Skeletal muscle tissue (tissue), 4 donors: ENCODE results near the gene ITCH. TPM values are rescaled to one million over a fixed set of nuclear protein-coding genes. Genes with fewer than 3 reads are reported as not detected.
"Not testable (repeated sequence)": the region's sequence is repeated elsewhere in the genome, so short reads cannot be mapped to it uniquely, and the experiment has no call there.

Experiments used
- H3K27ac ChIP-seq: one replicate; pipeline ENCODE4 v1.7.0; 2013; ENCODE audit warnings: mild to moderate bottlenecking, low read depth, low read length, inconsistent platforms
- H3K27me3 ChIP-seq, 3 donors: one replicate each; pipeline ENCODE4 v1.7.0; 2013; ENCODE audit warnings: low read length in 3 of 3; ENCODE audit not compliant: control insufficient read depth in 3 of 3, insufficient read depth in 3 of 3
- H3K36me3 ChIP-seq, 3 donors: one replicate each; pipeline ENCODE4 v1.7.0; 2013; ENCODE audit warnings: low read length in 3 of 3; ENCODE audit not compliant: control insufficient read depth in 3 of 3, insufficient read depth in 3 of 3
- H3K4me1 ChIP-seq, 3 donors: one replicate each; pipeline ENCODE4 v1.7.0; 2013; ENCODE audit warnings: low read length in 3 of 3, mild to moderate bottlenecking in 3 of 3; ENCODE audit not compliant: control insufficient read depth in 3 of 3, insufficient read depth in 3 of 3
- H3K4me3 ChIP-seq, 3 donors: one replicate each; pipeline ENCODE4 v1.7.0; 2013; ENCODE audit warnings: low read length in 3 of 3
- H3K9ac ChIP-seq, 3 donors: one replicate each; pipeline ENCODE4 v1.7.0; 2013; ENCODE audit warnings: low read length in 3 of 3, mild to moderate bottlenecking in 3 of 3, moderate library complexity in 2 of 3, low read depth in 1 of 3
- H3K9me3 ChIP-seq, 3 donors: one replicate each; pipeline ENCODE4 v1.7.0; 2013; ENCODE audit warnings: low read length in 3 of 3; ENCODE audit not compliant: control insufficient read depth in 3 of 3
- total RNA-seq: library from RNA; depleted of rRNA; stranded (reverse); fragments of >200 nt; gene quantifications from one replicate; pipeline ENCODE4 v1.2.3, GENCODE V29; 2014
- donor health status: Osteomylitis.

The ITCH gene
- total RNA-seq, 1 donor from 2014 or later: 69.4 TPM

- peaks cover 12 to 22% (median 20%) of the 10 kb centered on the region in 3 donors for H3K4me1 ChIP-seq
Observed at GRCh38 chr20:34512955-34513419, 149.9 kb downstream of the ITCH start.

GRCh38 chr20:34514034-34514433 is 151.0 kb downstream of the ITCH start:
- H3K9ac ChIP-seq, H3K27ac ChIP-seq: not testable (repeated sequence)

More at GRCh38 chr20:34512955-34513419, 149.9 kb downstream of the ITCH start:
- Histone ChIP-seq H3K9me3 (no peaks in the 10 kb centered on the region), H3K4me3 (no peak overlapping the region), H3K27me3 (no peaks in the 10 kb centered on the region), H3K27ac (no peak overlapping the region), H3K36me3 (peaks cover 0 to 15% (median 7%) of the 10 kb centered on the region in 3 donors), H3K9ac (no peak overlapping the region)

DNA sequence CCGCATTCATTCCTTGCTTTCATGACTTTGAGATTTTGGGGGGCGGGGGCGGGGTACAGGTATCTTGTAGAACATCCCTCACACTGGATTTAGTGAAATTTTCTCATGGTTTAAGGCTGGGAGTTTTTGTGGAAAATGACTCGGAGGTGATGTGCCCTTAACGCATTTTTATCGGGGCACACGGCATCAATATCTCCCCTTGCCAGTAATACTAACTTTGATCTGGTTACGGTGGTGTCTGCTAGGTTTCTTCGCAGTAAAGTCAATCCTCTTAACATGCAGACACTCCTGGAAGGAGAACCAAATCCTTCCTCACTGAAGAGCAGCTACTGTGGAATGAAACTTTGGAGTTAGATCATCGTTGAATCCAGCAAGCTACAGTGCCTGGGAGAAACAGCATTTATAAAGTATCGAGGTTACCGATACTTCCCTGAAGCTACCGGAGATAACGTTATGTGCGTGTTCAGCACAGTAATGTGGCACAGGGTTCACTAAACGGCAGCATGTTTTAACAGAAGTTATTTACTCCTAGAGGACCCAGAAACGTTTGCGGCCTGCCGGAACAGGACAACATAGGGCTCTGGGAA is 151.9 kb downstream of the ITCH start:
- Histone ChIP-seq H3K9me3 (no peaks in the 10 kb centered on the region), H3K4me3 (peak overlapping the region; percentile 92 to 95 (median 94)), H3K27me3 (no peaks in the 10 kb centered on the region), H3K27ac (peak overlapping the region; percentile 91), H3K36me3 (peaks cover 0 to 5% (median 0%) of the 10 kb centered on the region in 3 donors), H3K9ac (peak overlapping the region; percentile 66 to 93 (median 93)), H3K4me1 (peaks cover 12 to 22% (median 20%) of the 10 kb centered on the region in 3 donors)

More at GRCh38 chr20:34514034-34514433, 151.0 kb downstream of the ITCH start:
- H3K9me3 ChIP-seq, H3K27me3 ChIP-seq, H3K36me3 ChIP-seq, H3K4me3 ChIP-seq: not testable (repeated sequence)
- H3K4me1 ChIP-seq: peaks cover 12 to 22% (median 20%) of the 10 kb centered on the region in 3 donors

GRCh38 chr20:34515484-34516246 is 152.6 kb downstream of the ITCH start:
- peaks cover 0 to 5% (median 0%) of the 10 kb centered on the region in 3 donors for H3K36me3 ChIP-seq
- H3K27me3 ChIP-seq: no peaks in the 10 kb centered on the region
- peak overlapping the region; percentile 66 to 93 (median 93) for H3K9ac ChIP-seq
- peak overlapping the region; percentile 91 for H3K27ac ChIP-seq
- H3K4me3 ChIP-seq: peak overlapping the region; percentile 92 to 95 (median 94)
- H3K4me1 ChIP-seq: peaks cover 12 to 26% (median 24%) of the 10 kb centered on the region in 3 donors
- H3K9me3 ChIP-seq: no peaks in the 10 kb centered on the region

DNA sequence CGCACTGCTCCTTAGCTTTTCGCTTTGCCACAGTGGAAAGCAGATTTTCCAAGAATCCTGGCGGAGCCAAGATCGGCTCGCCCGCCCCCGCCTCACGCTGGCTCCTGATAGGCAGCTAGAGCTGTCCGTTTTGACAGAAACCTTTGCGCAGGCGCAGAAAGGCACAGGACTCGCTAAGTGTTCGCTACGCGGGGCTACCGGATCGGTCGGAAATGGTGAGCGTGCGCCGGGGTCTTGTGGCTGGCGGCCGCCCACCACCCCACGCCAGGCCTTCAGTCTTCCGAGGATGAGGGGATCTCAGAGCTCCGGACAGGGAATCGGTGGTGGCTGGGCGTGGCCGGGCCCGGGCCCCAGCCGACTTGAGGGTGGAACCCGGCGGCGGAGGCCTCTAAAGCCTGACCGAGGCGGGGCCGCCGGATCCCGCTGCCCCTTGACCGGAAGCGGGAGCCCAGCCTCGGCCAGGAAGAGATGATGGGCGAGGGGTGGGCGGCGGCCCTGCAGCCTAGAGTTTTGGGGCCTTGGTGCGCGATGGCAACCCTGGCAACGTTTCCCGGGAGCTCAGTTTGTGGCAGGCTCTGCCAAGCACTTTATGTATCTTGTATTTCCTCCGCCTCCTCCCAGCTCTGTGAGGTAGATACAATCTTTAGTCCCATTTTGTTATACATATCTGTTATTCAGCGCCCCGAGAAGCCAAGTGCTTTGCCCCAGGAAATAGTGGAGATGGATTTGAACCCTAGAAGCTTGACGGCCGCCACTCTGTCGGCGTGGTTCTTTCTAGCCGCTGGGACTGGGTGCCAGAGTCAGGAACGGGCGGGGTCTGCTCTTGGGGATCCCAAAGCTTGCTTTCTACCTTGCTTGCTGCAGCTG is 153.4 kb downstream of the ITCH start, which contains the start of gene DYNLRB1:
DYNLRB1 (plus strand) TSS at position 176 of the 867 bp plus-strand sequence; CDS start at position 213, 37 bp downstream.
- Histone ChIP-seq H3K36me3 (peaks cover 0 to under 1% (median 0%) of the 10 kb centered on the region in 3 donors), H3K9me3 (no peaks in the 10 kb centered on the region), H3K27me3 (no peaks in the 10 kb centered on the region), H3K27ac (peak within 1 kb of the TSS; percentile 91), H3K4me1 (peaks cover 12 to 28% (median 26%) of the 10 kb centered on the region in 3 donors), H3K4me3 (peak within 1 kb of the TSS; percentile 92 to 95 (median 94)), H3K9ac (peak within 1 kb of the TSS; percentile 86 to 93 (median 93))

GRCh38 chr20:34517114-34517505 is 154.0 kb downstream of the ITCH start:
- peak overlapping the region; percentile 91 for H3K27ac ChIP-seq
- peaks cover 12 to 28% (median 26%) of the 10 kb centered on the region in 3 donors for H3K4me1 ChIP-seq
- peak overlapping the region; percentile 92 to 95 (median 94) for H3K4me3 ChIP-seq
- H3K27me3 ChIP-seq: no peaks in the 10 kb centered on the region
- peak overlapping the region; percentile 86 to 93 (median 93) for H3K9ac ChIP-seq
- H3K36me3 ChIP-seq: peaks cover 0 to 2% (median 0%) of the 10 kb centered on the region in 3 donors
- H3K9me3 ChIP-seq: no peaks in the 10 kb centered on the region

DNA sequence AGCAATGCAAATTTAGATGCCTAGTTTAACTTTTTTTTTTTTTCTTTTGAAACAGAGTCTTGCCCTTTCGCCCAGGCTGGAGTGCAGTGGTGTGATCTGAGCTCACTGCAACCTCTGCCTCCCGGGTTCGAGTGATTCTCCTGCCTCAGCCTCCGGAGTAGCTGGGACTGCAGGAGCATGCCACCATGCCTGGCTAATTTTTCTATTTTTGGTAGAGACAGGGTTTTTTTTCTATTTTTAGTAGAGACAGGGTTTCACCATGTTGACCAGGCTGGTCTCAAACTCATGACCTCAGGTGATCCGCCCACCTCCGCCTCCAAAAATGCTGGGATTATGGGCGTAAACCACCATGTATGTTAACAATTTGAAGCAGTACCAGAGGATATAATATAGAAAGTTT is 155.8 kb downstream of the ITCH start:
- H3K27ac ChIP-seq, H3K27me3 ChIP-seq, H3K4me3 ChIP-seq, H3K9ac ChIP-seq, H3K36me3 ChIP-seq, H3K9me3 ChIP-seq: not testable (repeated sequence)
- peaks cover 18 to 42% (median 33%) of the 10 kb centered on the region in 3 donors for H3K4me1 ChIP-seq

GRCh38 chr20:34519841-34520240 is 156.8 kb downstream of the ITCH start:
- H3K4me1 ChIP-seq: peaks cover 25 to 46% (median 34%) of the 10 kb centered on the region in 3 donors
- H3K27ac ChIP-seq, H3K4me3 ChIP-seq, H3K27me3 ChIP-seq, H3K9me3 ChIP-seq, H3K36me3 ChIP-seq, H3K9ac ChIP-seq: not testable (repeated sequence)
